Measurements from ENCODE around the gene LYPD8. TPM values are rescaled to one million over a fixed set of nuclear protein-coding genes. Genes with fewer than 3 reads are reported as not detected.

Gene LYPD8
- total RNA-seq, 2 experiments from 2014 or later = not detected

GRCh38 chr1:248750496-248750895, 5.1 kb downstream of the LYPD8 start:
- DNase-seq = no peak
- no peak overlapping the region for H3K27ac Mint-ChIP-seq
- no peak overlapping the region for H3K4me3 Mint-ChIP-seq
- H3K4me1 Mint-ChIP-seq = peaks cover 10% of the 10 kb centered on the region
- H3K27me3 Mint-ChIP-seq = no peaks in the 10 kb centered on the region
- H3K9me3 Mint-ChIP-seq = no peaks in the 10 kb centered on the region
- H3K36me3 Mint-ChIP-seq = no peaks in the 10 kb centered on the region

DNA sequence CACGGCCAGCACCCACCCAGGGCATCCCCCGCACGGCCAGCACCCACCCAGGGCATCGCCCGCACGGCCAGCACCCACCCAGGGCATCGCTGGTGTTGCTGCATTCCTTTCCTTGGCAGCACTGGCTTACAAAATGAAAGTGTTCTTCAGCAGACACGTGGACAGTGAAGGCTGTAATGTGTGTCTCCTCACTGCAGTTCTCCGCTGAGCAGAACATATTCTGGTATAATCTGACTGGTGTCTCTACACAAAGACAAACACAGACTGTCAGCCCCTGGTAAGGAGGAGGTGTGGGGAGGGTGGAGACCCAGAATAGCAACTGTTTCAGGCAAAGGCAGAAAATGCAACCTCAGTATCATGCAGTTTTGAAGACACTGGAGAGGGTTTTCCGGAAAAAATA, 7.3 kb downstream of the LYPD8 start:
- H3K4me1 Mint-ChIP-seq = peaks cover 10% of the 10 kb centered on the region
- DNase-seq = no peak
- H3K4me3 Mint-ChIP-seq = no peak overlapping the region
- no peak overlapping the region for H3K27ac Mint-ChIP-seq
- H3K36me3 Mint-ChIP-seq = no peaks in the 10 kb centered on the region
- no peaks in the 10 kb centered on the region for H3K9me3 Mint-ChIP-seq
- H3K27me3 Mint-ChIP-seq = no peaks in the 10 kb centered on the region

DNA sequence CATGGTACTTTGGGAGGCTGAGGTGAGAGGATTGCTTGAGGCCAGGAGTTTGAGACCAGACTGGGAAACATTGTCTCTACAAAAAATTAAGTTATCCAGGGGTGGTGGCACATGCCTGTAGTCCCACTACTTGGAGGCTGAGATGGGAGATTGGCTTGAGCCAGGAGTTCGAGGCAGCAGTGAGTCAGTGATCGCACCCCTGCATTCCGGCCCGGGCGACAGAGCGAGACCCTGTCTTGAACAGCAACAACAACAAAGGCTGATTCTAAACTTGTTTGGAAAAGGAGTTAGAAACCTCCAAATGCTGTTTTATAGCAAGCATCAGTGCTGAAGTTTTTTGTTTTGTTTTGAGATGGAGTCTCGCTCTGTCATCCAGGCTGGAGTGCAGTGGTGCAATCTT, 14.7 kb downstream of the LYPD8 start:
- H3K9me3 Mint-ChIP-seq = no peaks in the 10 kb centered on the region
- H3K4me1 Mint-ChIP-seq = no peaks in the 10 kb centered on the region
- H3K27ac Mint-ChIP-seq = no peak overlapping the region
- no peak overlapping the region for H3K4me3 Mint-ChIP-seq
- no peak for DNase-seq
- H3K36me3 Mint-ChIP-seq = no peaks in the 10 kb centered on the region
- H3K27me3 Mint-ChIP-seq = no peaks in the 10 kb centered on the region

- Mint-ChIP-seq H3K4me1 (no peaks in the 10 kb centered on the region), H3K4me3 (no peak overlapping the region), H3K9me3 (peaks cover 5% of the 10 kb centered on the region), H3K36me3 (no peaks in the 10 kb centered on the region), H3K27me3 (peaks cover 4% of the 10 kb centered on the region), H3K27ac (no peak overlapping the region)
- DNase-seq = no peak
These were observed 15.9 kb downstream of the LYPD8 start for GRCh38 chr1:248739572-248740205.

DNA sequence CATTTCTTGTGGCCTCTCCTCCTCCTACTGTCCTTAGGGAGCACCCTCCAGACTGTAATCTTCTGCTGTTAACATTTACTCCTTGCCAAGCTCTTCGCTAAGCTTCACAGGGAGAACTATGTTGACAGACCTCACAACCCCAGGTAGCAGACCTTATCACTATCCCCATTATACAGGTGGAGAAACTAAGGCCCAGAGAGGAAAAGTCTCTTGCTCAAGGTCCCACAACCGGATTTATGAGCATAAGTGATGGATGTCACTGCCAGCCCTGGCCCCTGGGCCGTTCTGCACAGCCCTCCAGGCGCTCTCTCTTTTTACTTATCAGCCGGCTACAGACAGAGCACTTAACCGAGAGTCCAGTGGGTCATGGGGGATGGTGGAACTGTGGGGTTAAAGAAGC, 18.1 kb downstream of the LYPD8 start:
- H3K27me3 Mint-ChIP-seq = peaks cover 4% of the 10 kb centered on the region
- no peaks in the 10 kb centered on the region for H3K4me1 Mint-ChIP-seq
- H3K4me3 Mint-ChIP-seq = no peak overlapping the region
- H3K27ac Mint-ChIP-seq = no peak overlapping the region
- no peak for DNase-seq
- H3K36me3 Mint-ChIP-seq = no peaks in the 10 kb centered on the region
- peaks cover 5% of the 10 kb centered on the region for H3K9me3 Mint-ChIP-seq

DNA sequence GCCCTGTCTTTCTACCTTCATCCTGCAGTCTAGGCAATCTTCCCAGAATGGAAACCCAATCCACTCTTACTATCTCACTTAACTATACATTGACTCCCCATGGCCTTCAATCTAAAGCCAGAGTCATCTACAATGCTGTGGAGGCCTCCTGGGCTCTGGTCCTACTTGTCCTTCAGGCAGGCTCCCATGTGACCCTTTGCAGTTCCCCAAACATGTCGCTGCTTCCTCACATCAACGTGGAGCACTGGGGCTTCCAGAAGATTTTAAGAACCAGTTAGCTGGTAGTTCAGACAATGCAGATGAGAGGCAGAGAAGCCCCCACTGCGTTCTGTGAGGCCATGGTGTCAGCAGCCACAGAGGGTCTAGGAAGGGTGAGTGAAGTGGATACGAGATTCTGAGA, 18.6 kb downstream of the LYPD8 start:
- Mint-ChIP-seq H3K4me1 (no peaks in the 10 kb centered on the region), H3K27ac (no peak overlapping the region)

DNA sequence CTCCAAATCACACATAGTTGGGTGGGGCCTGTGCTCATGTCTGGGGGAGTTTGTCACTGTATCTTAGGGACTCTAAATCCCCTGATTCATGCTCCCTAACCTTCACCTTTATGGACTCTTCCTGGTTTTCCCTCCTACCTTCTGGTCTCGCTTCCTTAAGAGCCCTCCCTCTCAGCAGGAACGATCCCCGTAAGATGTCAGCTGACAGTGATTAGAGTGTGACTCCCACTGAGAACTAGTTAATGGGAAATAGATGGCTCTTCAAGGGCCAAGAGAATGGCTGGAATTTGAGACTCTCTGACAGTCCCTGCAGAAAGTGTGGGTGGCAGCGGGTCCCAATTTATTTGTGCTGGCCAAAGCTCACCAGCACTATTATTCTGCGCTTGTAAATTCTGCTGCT, 22.0 kb downstream of the LYPD8 start:
- DNase-seq = no peak
- Mint-ChIP-seq H3K36me3 (no peaks in the 10 kb centered on the region), H3K4me1 (no peaks in the 10 kb centered on the region), H3K27me3 (peaks cover 4% of the 10 kb centered on the region), H3K27ac (no peak overlapping the region), H3K4me3 (no peak overlapping the region), H3K9me3 (peaks cover 5% of the 10 kb centered on the region)

More for the DNA sequence above, 18.6 kb downstream of the LYPD8 start:
- Mint-ChIP-seq H3K4me3 (no peak overlapping the region), H3K36me3 (no peaks in the 10 kb centered on the region), H3K9me3 (peaks cover 5% of the 10 kb centered on the region), H3K27me3 (peaks cover 4% of the 10 kb centered on the region)
- DNase-seq = no peak

- Mint-ChIP-seq H3K27ac (no peak overlapping the region), H3K9me3 (peaks cover 5% of the 10 kb centered on the region), H3K36me3 (no peaks in the 10 kb centered on the region), H3K4me1 (no peaks in the 10 kb centered on the region), H3K27me3 (peaks cover 4% of the 10 kb centered on the region), H3K4me3 (no peak overlapping the region)
- DNase-seq = no peak
These were observed 24.8 kb downstream of the LYPD8 start for GRCh38 chr1:248730507-248731335.

- Mint-ChIP-seq H3K9me3 (peaks cover 12% of the 10 kb centered on the region), H3K27ac (no peak overlapping the region), H3K36me3 (no peaks in the 10 kb centered on the region), H3K27me3 (peaks cover 14% of the 10 kb centered on the region), H3K4me3 (no peak overlapping the region), H3K4me1 (no peaks in the 10 kb centered on the region)
- DNase-seq = no peak
These were observed 41.3 kb downstream of the LYPD8 start for GRCh38 chr1:248714248-248714647.

GRCh38 chr1:248710305-248710900, 45.2 kb downstream of the LYPD8 start:
- Mint-ChIP-seq H3K4me3 (no peak overlapping the region), H3K9me3 (peaks cover 12% of the 10 kb centered on the region), H3K27me3 (peaks cover 24% of the 10 kb centered on the region), H3K27ac (no peak overlapping the region), H3K4me1 (no peaks in the 10 kb centered on the region), H3K36me3 (no peaks in the 10 kb centered on the region)
- no peak for DNase-seq

GRCh38 chr1:248704606-248705005, 51.0 kb downstream of the LYPD8 start:
- Mint-ChIP-seq H3K4me1 (no peaks in the 10 kb centered on the region), H3K27me3 (peaks cover 12% of the 10 kb centered on the region), H3K27ac (no peak overlapping the region), H3K36me3 (no peaks in the 10 kb centered on the region), H3K9me3 (no peaks in the 10 kb centered on the region), H3K4me3 (no peak overlapping the region)
- no peak for DNase-seq

- H3K4me3 Mint-ChIP-seq = no peak overlapping the region
- peaks cover 5% of the 10 kb centered on the region for H3K27me3 Mint-ChIP-seq
- no peaks in the 10 kb centered on the region for H3K9me3 Mint-ChIP-seq
- DNase-seq = no peak
- no peaks in the 10 kb centered on the region for H3K36me3 Mint-ChIP-seq
- no peaks in the 10 kb centered on the region for H3K4me1 Mint-ChIP-seq
- H3K27ac Mint-ChIP-seq = no peak overlapping the region
These were observed 51.9 kb downstream of the LYPD8 start for GRCh38 chr1:248703674-248704073.

DNA sequence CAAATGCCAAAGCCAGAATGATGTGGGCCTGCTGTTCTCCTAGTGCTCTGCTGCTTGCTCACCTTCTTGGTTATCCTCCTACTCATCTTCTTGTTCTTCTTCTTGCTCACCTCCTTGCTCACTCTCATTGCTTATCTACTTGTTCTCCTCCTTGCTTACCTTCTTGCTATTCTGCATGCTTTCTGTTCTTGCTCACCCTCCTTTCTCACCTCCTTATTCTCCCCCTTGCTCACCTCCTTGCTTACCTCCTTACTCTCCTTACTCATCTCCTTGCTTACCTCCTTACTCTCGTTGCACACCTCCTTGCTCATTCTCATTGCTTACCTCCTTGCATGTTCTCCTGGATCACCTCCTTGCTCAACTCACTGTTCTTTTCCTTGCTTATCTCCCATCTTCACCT, 52.8 kb downstream of the LYPD8 start, which contains the start of gene OR14I1:
OR14I1 (minus strand) TSS at position 53 of the 400 bp plus-strand sequence.
- Mint-ChIP-seq H3K9me3 (no peaks in the 10 kb centered on the region), H3K4me3 (no peak within 1 kb of the TSS), H3K27ac (no peak within 1 kb of the TSS), H3K4me1 (no peaks in the 10 kb centered on the region), H3K27me3 (no peaks in the 10 kb centered on the region), H3K36me3 (no peaks in the 10 kb centered on the region)
- no peak for DNase-seq

DNA sequence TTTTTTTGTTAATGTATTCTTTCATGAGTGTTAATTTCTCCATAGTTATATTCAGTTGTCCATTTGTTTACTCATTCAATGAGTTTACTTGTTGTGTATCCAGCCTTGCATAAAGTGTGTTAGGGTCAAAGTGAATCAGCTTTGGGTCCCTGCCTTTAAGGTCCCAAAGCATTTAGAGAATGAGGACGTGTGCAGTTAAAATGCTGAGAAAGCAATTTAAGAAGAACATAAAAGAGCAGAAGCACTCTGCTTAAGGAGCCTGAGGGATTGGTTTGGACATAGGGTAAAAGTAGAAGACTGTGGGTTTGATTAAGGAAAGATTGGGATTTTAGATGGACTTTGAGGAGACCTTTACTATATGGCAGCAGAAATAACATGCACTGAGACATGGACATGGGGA, 56.5 kb downstream of the LYPD8 start:
- Mint-ChIP-seq H3K9me3 (no peaks in the 10 kb centered on the region), H3K4me3 (no peak overlapping the region), H3K27me3 (peaks cover 10% of the 10 kb centered on the region), H3K4me1 (no peaks in the 10 kb centered on the region), H3K36me3 (no peaks in the 10 kb centered on the region), H3K27ac (no peak overlapping the region)
- DNase-seq = no peak

DNA sequence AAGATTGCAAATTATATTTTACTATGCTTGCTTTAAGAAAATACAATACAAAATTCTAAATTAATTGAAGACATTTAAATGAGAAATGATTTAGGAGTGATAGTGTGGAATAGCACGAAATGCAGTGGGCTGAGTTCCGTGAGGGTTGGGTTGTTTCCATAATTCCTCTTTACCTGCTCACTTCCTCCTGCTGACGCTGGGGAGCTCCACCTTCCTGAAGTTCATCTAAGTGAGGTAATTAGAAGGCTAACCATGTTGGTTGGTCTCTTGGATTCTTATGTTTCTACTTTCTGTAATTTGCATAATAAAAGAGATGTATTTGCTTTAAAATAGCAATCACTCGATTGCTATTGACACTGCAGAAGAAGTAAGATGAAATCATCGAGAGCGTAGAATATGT, 57.7 kb downstream of the LYPD8 start:
- H3K27me3 Mint-ChIP-seq = peaks cover 10% of the 10 kb centered on the region
- H3K27ac Mint-ChIP-seq = no peak overlapping the region
- no peaks in the 10 kb centered on the region for H3K36me3 Mint-ChIP-seq
- H3K9me3 Mint-ChIP-seq = no peaks in the 10 kb centered on the region
- DNase-seq = no peak
- no peak overlapping the region for H3K4me3 Mint-ChIP-seq
- H3K4me1 Mint-ChIP-seq = no peaks in the 10 kb centered on the region

All from activated naive CD8-positive, alpha-beta T cell treated with anti-CD3 and anti-CD28 coated beads for 36 hours (primary cell).